ES-I3 (cell line): Measurements from ENCODE around the gene TESK1.

Experiments used
- H3K36me3 ChIP-seq: 2 replicates; pipeline ENCODE4 v1.6.1; 2013; ENCODE audit warnings: mild to moderate bottlenecking, low read length, control low read depth, moderate library complexity; ENCODE audit not compliant: insufficient read depth
- H3K4me1 ChIP-seq: 2 replicates; pipeline ENCODE4 v1.6.1; 2013; ENCODE audit warnings: mild to moderate bottlenecking, control low read depth, low read length; ENCODE audit not compliant: insufficient read depth
- H3K9ac ChIP-seq: 2 replicates; pipeline ENCODE4 v1.6.1; 2013; ENCODE audit warnings: low read depth, mild to moderate bottlenecking, low read length, moderate library complexity
- H3K9me3 ChIP-seq: 2 replicates; pipeline ENCODE4 v1.6.1; 2013; ENCODE audit warnings: mild to moderate bottlenecking, low read length, moderate library complexity; ENCODE audit not compliant: control insufficient read depth, insufficient read depth

TESK1 gene, protein sequence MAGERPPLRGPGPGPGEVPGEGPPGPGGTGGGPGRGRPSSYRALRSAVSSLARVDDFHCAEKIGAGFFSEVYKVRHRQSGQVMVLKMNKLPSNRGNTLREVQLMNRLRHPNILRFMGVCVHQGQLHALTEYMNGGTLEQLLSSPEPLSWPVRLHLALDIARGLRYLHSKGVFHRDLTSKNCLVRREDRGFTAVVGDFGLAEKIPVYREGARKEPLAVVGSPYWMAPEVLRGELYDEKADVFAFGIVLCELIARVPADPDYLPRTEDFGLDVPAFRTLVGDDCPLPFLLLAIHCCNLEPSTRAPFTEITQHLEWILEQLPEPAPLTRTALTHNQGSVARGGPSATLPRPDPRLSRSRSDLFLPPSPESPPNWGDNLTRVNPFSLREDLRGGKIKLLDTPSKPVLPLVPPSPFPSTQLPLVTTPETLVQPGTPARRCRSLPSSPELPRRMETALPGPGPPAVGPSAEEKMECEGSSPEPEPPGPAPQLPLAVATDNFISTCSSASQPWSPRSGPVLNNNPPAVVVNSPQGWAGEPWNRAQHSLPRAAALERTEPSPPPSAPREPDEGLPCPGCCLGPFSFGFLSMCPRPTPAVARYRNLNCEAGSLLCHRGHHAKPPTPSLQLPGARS

DNA sequence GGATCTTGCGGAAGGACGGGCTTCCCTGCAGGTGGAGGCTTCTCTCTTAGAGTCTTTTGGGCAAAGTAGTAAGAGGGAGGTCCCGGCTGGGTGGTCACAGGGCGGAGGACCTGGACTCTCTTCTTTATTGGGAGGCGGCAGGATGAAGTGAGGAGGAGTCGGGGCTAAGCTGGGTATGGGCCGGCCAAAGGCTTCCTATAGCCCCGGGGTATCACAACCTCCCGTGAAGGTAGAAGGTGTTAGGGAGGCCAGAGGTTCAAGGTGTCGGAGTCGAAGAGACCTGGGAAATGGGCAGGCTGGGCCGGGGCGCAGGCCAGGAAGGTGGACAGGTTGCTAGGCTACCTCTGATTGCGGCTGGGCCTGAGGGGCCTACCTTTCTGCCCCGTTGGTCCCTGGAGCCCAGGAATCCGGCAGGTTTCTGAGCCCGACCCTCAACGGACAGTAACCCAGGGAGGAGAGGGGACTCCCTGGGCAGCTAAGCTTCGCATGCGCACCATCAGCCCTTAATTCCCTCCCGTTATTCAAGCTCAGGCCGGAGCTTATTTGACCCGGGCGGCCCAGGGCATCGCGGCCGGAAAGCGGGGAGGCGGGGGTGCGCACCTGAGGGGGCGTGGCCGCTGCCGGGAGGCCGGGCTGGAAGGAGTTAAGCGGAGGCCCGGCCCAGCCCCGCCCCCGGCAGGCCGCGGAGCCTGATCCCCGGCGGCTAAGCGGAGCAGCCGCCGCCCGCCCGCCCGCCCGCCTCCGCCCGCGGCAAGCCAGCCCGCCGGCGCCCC is at the start of gene TESK1:
Gene TESK1 (plus strand): TSS at position 685 of the 773 bp plus-strand sequence. CDS start 358 bp downstream, outside the sequence.
- Histone ChIP-seq H3K36me3 (no peaks in the 10 kb centered on the region; the same call in 1 of the 2 replicates), H3K4me1 (peaks cover 2% of the 10 kb centered on the region; the same call in 1 of the 2 replicates)

DNA sequence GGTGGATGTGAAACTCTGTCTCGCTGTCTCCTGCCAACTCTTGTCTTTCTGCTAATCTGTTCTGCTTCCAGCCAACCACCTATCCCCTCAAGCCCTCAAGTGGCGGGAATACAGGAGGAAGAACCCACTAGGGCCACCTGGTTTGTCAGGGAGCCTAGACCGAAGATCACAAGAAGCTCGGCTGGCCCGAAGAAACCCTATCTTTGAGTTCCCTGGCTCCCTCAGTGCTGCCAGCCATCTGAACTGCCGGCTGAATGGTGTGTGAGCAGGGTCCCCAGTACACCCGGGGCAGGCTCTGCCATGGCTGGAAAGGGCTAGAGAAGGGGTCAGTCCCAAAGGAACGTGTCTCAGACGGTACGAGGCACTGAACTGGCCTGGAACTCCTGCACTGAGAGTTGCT is 49.2 kb upstream of the TESK1 start:
- no peaks in the 10 kb centered on the region for H3K4me1 ChIP-seq
- H3K9me3 ChIP-seq: no peaks in the 10 kb centered on the region
- H3K9ac ChIP-seq: no peak overlapping the region
- no peaks in the 10 kb centered on the region for H3K36me3 ChIP-seq

More for the DNA sequence above, at the start of gene TESK1:
- H3K9me3 ChIP-seq: no peaks in the 10 kb centered on the region
- peak within 1 kb of the TSS; percentile 80 for H3K9ac ChIP-seq

DNA sequence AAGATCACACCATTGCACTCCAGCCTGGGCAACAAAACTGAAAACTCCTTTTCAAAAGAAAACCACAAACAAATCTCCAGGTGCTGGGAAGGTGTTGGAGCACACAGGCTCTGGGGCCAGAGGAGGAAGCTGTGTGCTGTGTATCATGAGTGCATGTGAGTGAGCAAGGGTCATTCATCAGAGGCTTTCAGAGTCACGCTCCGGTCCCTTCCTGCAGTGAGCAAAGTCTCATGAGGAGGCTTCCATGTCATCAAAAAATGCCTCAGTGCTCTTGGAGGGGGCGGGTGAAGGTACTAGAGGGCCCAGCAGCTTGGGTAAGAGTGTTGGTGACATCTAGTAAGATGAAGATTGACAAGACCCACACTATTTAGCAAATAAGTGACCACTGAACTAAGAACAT is 48.3 kb upstream of the TESK1 start:
- H3K4me1 ChIP-seq: no peaks in the 10 kb centered on the region

GRCh38 chr9:35557320-35557719 is 47.7 kb upstream of the TESK1 start:
- Histone ChIP-seq H3K36me3 (no peaks in the 10 kb centered on the region), H3K9me3 (no peaks in the 10 kb centered on the region), H3K4me1 (no peaks in the 10 kb centered on the region), H3K9ac (no peak overlapping the region)

More for the DNA sequence above, 48.3 kb upstream of the TESK1 start:
- Histone ChIP-seq H3K9me3 (no peaks in the 10 kb centered on the region), H3K36me3 (no peaks in the 10 kb centered on the region), H3K9ac (no peak overlapping the region)

DNA sequence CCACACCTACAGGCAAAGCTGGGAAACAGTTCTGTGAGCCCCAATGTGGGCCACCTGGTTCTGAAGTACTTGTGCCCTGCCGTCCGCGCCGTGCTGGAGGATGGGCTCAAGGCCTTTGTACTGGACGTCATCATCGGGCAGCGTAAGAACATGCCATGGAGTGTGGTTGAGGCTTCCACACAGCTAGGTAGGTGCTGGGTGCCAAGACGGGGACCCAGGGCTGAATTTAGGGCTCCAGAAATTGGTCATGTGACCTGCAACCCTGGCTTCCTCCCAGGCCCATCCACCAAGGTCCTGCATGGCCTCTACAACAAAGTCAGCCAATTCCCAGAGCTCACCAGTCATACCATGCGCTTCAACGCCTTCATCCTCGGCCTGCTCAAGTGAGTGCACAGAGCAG is 46.9 kb upstream of the TESK1 start:
- Histone ChIP-seq H3K36me3 (no peaks in the 10 kb centered on the region), H3K4me1 (no peaks in the 10 kb centered on the region), H3K9me3 (no peaks in the 10 kb centered on the region), H3K9ac (no peak overlapping the region)

GRCh38 chr9:35559792-35560530 is 45.1 kb upstream of the TESK1 start:
- no peak overlapping the region for H3K9ac ChIP-seq
- H3K9me3 ChIP-seq: no peaks in the 10 kb centered on the region
- no peaks in the 10 kb centered on the region for H3K4me1 ChIP-seq
- no peaks in the 10 kb centered on the region for H3K36me3 ChIP-seq

DNA sequence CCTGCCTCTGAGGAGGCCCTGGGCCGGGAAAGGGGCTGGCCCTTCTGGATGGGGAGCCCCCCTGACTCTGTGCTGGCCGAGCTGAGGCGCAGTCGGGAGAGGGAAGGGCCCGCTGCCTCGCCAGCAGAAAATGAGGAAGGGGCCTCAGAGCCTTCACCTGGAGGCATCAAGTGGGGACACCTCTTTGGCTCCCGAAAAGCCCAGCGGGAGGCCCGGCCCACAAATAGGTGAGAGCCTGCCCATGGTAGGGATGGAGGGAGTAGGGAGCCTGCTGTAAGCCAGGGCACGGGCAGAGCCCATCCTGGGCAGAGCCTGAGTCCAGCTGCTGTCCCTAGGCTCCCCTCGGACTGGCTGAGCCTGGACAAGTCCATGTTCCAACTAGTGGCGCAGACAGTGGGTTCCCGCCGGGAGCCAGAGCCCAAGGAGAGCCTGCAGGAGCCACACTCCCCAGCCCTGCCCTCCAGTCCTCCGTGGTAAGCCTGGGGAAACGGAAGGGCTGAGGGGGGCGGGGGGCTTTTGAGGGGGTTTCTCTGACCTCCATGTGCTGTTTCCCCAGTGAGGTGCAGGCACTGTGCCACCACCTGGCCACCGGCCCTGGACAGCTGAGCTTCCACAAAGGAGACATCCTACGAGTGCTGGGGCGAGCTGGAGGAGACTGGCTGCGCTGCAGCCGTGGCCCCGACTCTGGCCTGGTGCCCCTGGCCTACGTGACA is 44.3 kb upstream of the TESK1 start:
- H3K9ac ChIP-seq: no peak overlapping the region
- no peaks in the 10 kb centered on the region for H3K36me3 ChIP-seq
- H3K4me1 ChIP-seq: no peaks in the 10 kb centered on the region
- no peaks in the 10 kb centered on the region for H3K9me3 ChIP-seq

GRCh38 chr9:35561468-35562261 is 43.4 kb upstream of the TESK1 start:
- Histone ChIP-seq H3K9ac (no peak overlapping the region), H3K9me3 (no peaks in the 10 kb centered on the region), H3K36me3 (no peaks in the 10 kb centered on the region), H3K4me1 (no peaks in the 10 kb centered on the region)

- Histone ChIP-seq H3K9ac (no peak overlapping the region), H3K9me3 (no peaks in the 10 kb centered on the region), H3K36me3 (no peaks in the 10 kb centered on the region), H3K4me1 (no peaks in the 10 kb centered on the region)
Measured at GRCh38 chr9:35562895-35563780, 41.9 kb upstream of the TESK1 start.

- Histone ChIP-seq H3K9me3 (no peaks in the 10 kb centered on the region), H3K36me3 (no peaks in the 10 kb centered on the region), H3K9ac (no peak overlapping the region), H3K4me1 (no peaks in the 10 kb centered on the region)
Measured at GRCh38 chr9:35563791-35564197, 41.3 kb upstream of the TESK1 start.

- Histone ChIP-seq H3K9ac (no peak overlapping the region), H3K36me3 (no peaks in the 10 kb centered on the region), H3K4me1 (no peaks in the 10 kb centered on the region), H3K9me3 (no peaks in the 10 kb centered on the region)
Measured at GRCh38 chr9:35564658-35565061, 40.4 kb upstream of the TESK1 start.

GRCh38 chr9:35566417-35566816 is 38.6 kb upstream of the TESK1 start:
- H3K4me1 ChIP-seq: no peaks in the 10 kb centered on the region
- no peak overlapping the region for H3K9ac ChIP-seq
- H3K36me3 ChIP-seq: no peaks in the 10 kb centered on the region
- H3K9me3 ChIP-seq: no peaks in the 10 kb centered on the region
